PC-9 (cell line): ENCODE measurements around the gene FOXN3. TPM values are rescaled to one million over a fixed set of nuclear protein-coding genes. Genes with fewer than 3 reads are reported as not detected.

ENCODE experiments used
- BruUV-seq: library from RNA; stranded (reverse); fragments of 400-500 nt; replicated peaks from 2 replicates; lab custom pipeline; 2021; lab: Mats Ljungman, UMichigan
- CTCF ChIA-PET: fragments of 300-600 bp; sonication (Branson Sonifier 250); formaldehyde crosslinking; loops from one replicate; lab custom pipeline; 2022; ENCODE audit warnings: antibody characterized with exemption; lab: Charles Lee
- POLR2A ChIA-PET: fragments of 300-600 bp; sonication (Branson Sonifier 250); formaldehyde crosslinking; loops from one replicate; lab custom pipeline; 2022; ENCODE audit warnings: antibody characterized with exemption; ENCODE audit not compliant: unreplicated experiment; lab: Charles Lee
- DNase-seq, 2 experiments: peaks; one replicate each; pipeline versions ENCODE4 v3.0.0 to v3.0.0-alpha.2; 2015 to 2022; ENCODE audit warnings: mixed read lengths in 1 of 2
- H2AFZ ChIP-seq: fragments of 200-600 bp; sonication (generic); 2 replicates; pipeline ENCODE4 v1.8.1; 2017; ENCODE audit warnings: antibody characterized with exemption
- H3F3A ChIP-seq: fragments of 200-600 bp; sonication (generic); 2 replicates; pipeline ENCODE4 v1.8.1; 2017; ENCODE audit warnings: antibody characterized with exemption, mild to moderate bottlenecking, low read depth; ENCODE audit not compliant: insufficient read depth
- H3K27ac ChIP-seq: fragments of 200-600 bp; sonication (generic); 2 replicates; pipeline ENCODE4 v1.6.1; 2016; ENCODE audit warnings: mixed run types
- H3K27me3 ChIP-seq: fragments of 200-600 bp; sonication (generic); 2 replicates; pipeline ENCODE4 v1.6.1; 2016; ENCODE audit warnings: low read depth, mixed run types; ENCODE audit not compliant: insufficient read depth
- H3K36me3 ChIP-seq: fragments of 200-600 bp; sonication (generic); 2 replicates; pipeline ENCODE4 v1.6.1; 2016; ENCODE audit warnings: low read depth, mixed run types
- H3K4me1 ChIP-seq: fragments of 200-600 bp; sonication (generic); replicated peaks from 2 replicates; pipeline ENCODE4 v1.6.1; 2016; ENCODE audit warnings: mixed run types; ENCODE audit not compliant: insufficient read depth
- H3K4me2 ChIP-seq: fragments of 200-600 bp; sonication (generic); 2 replicates; pipeline ENCODE4 v1.6.1; 2017; ENCODE audit warnings: mixed run types
- H3K4me3 ChIP-seq: fragments of 200-600 bp; sonication (generic); 2 replicates; pipeline ENCODE4 v1.6.1; 2016; ENCODE audit warnings: mixed run types
- H3K79me2 ChIP-seq: fragments of 200-600 bp; sonication (generic); 2 replicates; pipeline ENCODE4 v1.6.1; 2017; ENCODE audit warnings: low read depth, mixed run types
- H3K9me2 ChIP-seq: fragments of 200-600 bp; sonication (generic); 2 replicates; pipeline ENCODE4 v1.8.1; 2017; ENCODE audit warnings: mild to moderate bottlenecking; ENCODE audit not compliant: insufficient read depth
- H3K9me3 ChIP-seq: fragments of 200-600 bp; sonication (generic); 2 replicates; pipeline ENCODE4 v1.8.1; 2016; ENCODE audit warnings: low read depth; ENCODE audit not compliant: insufficient read depth
- H4K20me1 ChIP-seq: fragments of 200-600 bp; sonication (generic); 2 replicates; pipeline ENCODE4 v1.8.1; 2017; ENCODE audit not compliant: insufficient read depth
- CTCF ChIP-seq: fragments of 200-600 bp; sonication (generic); conservative IDR thresholded peaks from 2 replicates; pipeline ENCODE4 v1.6.1; 2017; ENCODE audit warnings: mixed run types, antibody characterized with exemption, mild to moderate bottlenecking, moderate library complexity
- EZH2 ChIP-seq: fragments of 200-600 bp; sonication (generic); IDR thresholded peaks from 2 replicates; pipeline ENCODE4 v1.8.0; 2017; ENCODE audit warnings: antibody characterized with exemption, low read depth
- intact Hi-C: fragments of 100-400 bp; cut with micrococcal nuclease; formaldehyde crosslinking; loops from one replicate; pipeline ENCODE4 v1.10.0; 2022; ENCODE audit not compliant: unreplicated experiment
- total RNA-seq: library from RNA; stranded (reverse); gene quantifications from 2 replicates; pipeline ENCODE4 v1.2.3, GENCODE V29; 2021

The FOXN3 gene
- total RNA-seq, 1 experiment from 2014 or later = 4.2 TPM

GRCh38 chr14:89347885-89348284 is 69.1 kb downstream of the FOXN3 start:
- intact Hi-C loops = no loop called here
- Histone ChIP-seq H3K4me2 (no peak overlapping the region), H3K27me3 (peaks cover 47% of the 10 kb centered on the region), H3K4me3 (no peak overlapping the region), H3K27ac (no peak overlapping the region), H3K4me1 (no peaks in the 10 kb centered on the region), H3K9me3 (no peaks in the 10 kb centered on the region), H2AFZ (no peak overlapping the region), H3K79me2 (no peaks in the 10 kb centered on the region), H3K36me3 (no peaks in the 10 kb centered on the region), H3K9me2 (no peaks in the 10 kb centered on the region), H3F3A (no peaks in the 10 kb centered on the region), H4K20me1 (no peaks in the 10 kb centered on the region)
- no TSS peak for BruUV-seq
- no peak for DNase-seq
- ChIA-PET CTCF (no interaction called here), POLR2A (no interaction called here)
- no peak for TF ChIP-seq EZH2
- no peak for TF ChIP-seq CTCF

- CTCF ChIA-PET = no interaction called here
- DNase-seq = no peak
- no peak overlapping the region for H3K4me2 ChIP-seq
- H3K9me2 ChIP-seq = no peaks in the 10 kb centered on the region
- H3K9me3 ChIP-seq = no peaks in the 10 kb centered on the region
- H3K27me3 ChIP-seq = peaks cover 38% of the 10 kb centered on the region
- TF ChIP-seq CTCF = no peak
- TF ChIP-seq EZH2 = no peak
- no peaks in the 10 kb centered on the region for H3K36me3 ChIP-seq
- H3K27ac ChIP-seq = no peak overlapping the region
- intact Hi-C loops = no loop called here
- H4K20me1 ChIP-seq = no peaks in the 10 kb centered on the region
- no peak overlapping the region for H3K4me3 ChIP-seq
- POLR2A ChIA-PET = no interaction called here
- H3K79me2 ChIP-seq = no peaks in the 10 kb centered on the region
- no peaks in the 10 kb centered on the region for H3F3A ChIP-seq
- H2AFZ ChIP-seq = no peak overlapping the region
- no TSS peak for BruUV-seq
- no peaks in the 10 kb centered on the region for H3K4me1 ChIP-seq
Measured at GRCh38 chr14:89344920-89345254, 72.1 kb downstream of the FOXN3 start.

- ChIA-PET POLR2A (no interaction called here), CTCF (no interaction called here)
- no peaks in the 10 kb centered on the region for H3K9me3 ChIP-seq
- H3K4me1 ChIP-seq = no peaks in the 10 kb centered on the region
- TF ChIP-seq EZH2 (no peak), CTCF (no peak)
- H2AFZ ChIP-seq = no peak overlapping the region
- no peaks in the 10 kb centered on the region for H3F3A ChIP-seq
- H3K79me2 ChIP-seq = no peaks in the 10 kb centered on the region
- no peak overlapping the region for H3K4me3 ChIP-seq
- H3K9me2 ChIP-seq = no peaks in the 10 kb centered on the region
- H3K27ac ChIP-seq = no peak overlapping the region
- H3K4me2 ChIP-seq = no peak overlapping the region
- H3K36me3 ChIP-seq = no peaks in the 10 kb centered on the region
- intact Hi-C loops = no loop called here
- DNase-seq = no peak
- no TSS peak for BruUV-seq
- H4K20me1 ChIP-seq = no peaks in the 10 kb centered on the region
- H3K27me3 ChIP-seq = peaks cover 38% of the 10 kb centered on the region
Measured at GRCh38 chr14:89343356-89343755, 73.7 kb downstream of the FOXN3 start.
